Sigmoid colon (tissue), 4 donors: ENCODE data around the gene C10orf62.
A peak's percentile ranks its signal among the peaks of the same experiment; 100 is the strongest.

Source experiments
- EP300 ChIP-seq, 4 donors: sonication (generic); formaldehyde crosslinking; IDR thresholded peaks; one replicate each; pipeline ENCODE4 v1.6.1; 2017; ENCODE audit warnings: antibody characterized with exemption in 4 of 4
- POLR2AphosphoS5 ChIP-seq, 4 donors: sonication (generic); formaldehyde crosslinking; IDR thresholded peaks; one replicate each; pipeline ENCODE4 v1.6.1; 2017; ENCODE audit warnings: antibody characterized with exemption in 4 of 4
- TF ChIP-seq, protein P1 (sequence below), 4 experiments: fragments of 450-650 bp in 3 of 4; fragments of 200-600 bp in 1 of 4; IDR thresholded peaks; one replicate each; pipeline ENCODE4 v1.5.1; 2016 to 2019; ENCODE audit warnings: antibody characterized with exemption in 4 of 4, mild to moderate bottlenecking in 3 of 4, moderate library complexity in 2 of 4

- TF ChIP-seq, protein P1, sequence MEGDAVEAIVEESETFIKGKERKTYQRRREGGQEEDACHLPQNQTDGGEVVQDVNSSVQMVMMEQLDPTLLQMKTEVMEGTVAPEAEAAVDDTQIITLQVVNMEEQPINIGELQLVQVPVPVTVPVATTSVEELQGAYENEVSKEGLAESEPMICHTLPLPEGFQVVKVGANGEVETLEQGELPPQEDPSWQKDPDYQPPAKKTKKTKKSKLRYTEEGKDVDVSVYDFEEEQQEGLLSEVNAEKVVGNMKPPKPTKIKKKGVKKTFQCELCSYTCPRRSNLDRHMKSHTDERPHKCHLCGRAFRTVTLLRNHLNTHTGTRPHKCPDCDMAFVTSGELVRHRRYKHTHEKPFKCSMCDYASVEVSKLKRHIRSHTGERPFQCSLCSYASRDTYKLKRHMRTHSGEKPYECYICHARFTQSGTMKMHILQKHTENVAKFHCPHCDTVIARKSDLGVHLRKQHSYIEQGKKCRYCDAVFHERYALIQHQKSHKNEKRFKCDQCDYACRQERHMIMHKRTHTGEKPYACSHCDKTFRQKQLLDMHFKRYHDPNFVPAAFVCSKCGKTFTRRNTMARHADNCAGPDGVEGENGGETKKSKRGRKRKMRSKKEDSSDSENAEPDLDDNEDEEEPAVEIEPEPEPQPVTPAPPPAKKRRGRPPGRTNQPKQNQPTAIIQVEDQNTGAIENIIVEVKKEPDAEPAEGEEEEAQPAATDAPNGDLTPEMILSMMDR (IDR thresholded peaks at IDR 0.05), result peak in 2 of 4 experiments; percentile 21 to 38
- TF ChIP-seq EP300 (IDR thresholded peaks at IDR 0.05) (no peak), POLR2AphosphoS5 (IDR thresholded peaks at IDR 0.05) (no peak)
Observed at GRCh38 chr10:97612386-97612785, 22.9 kb downstream of the C10orf62 start.
